ENCODE results near the gene LCE1C. TPM values are rescaled to one million over a fixed set of nuclear protein-coding genes. Genes with fewer than 3 reads are reported as not detected.

LCE1C gene
- total RNA-seq, 4 donors from 2014 or later: not detected

- no peak for TF ChIP-seq CTCF (IDR thresholded peaks at IDR 0.05; ENCODE audit: low read depth)
Observed at GRCh38 chr1:152760551-152761190, 45.8 kb downstream of the LCE1C start.

- no peak for TF ChIP-seq CTCF (IDR thresholded peaks at IDR 0.05; ENCODE audit: low read depth)
Observed at GRCh38 chr1:152759453-152760173, 46.8 kb downstream of the LCE1C start.

GRCh38 chr1:152758636-152759035 lies 47.8 kb downstream of the LCE1C start:
- TF ChIP-seq CTCF (IDR thresholded peaks at IDR 0.05; ENCODE audit: low read depth): no peak

GRCh38 chr1:152757747-152758146 lies 48.7 kb downstream of the LCE1C start, which contains the start of gene KPRP:
Gene KPRP, plus strand, starts transcription at chr1:152758025. Its CDS starts 1,564 bp downstream, at chr1:152759589.
- TF ChIP-seq CTCF (IDR thresholded peaks at IDR 0.05; ENCODE audit: low read depth): no peak

GRCh38 chr1:152756872-152757271 lies 49.6 kb downstream of the LCE1C start:
- TF ChIP-seq CTCF (IDR thresholded peaks at IDR 0.05; ENCODE audit: low read depth): no peak

Other genes with a start within 250 kb of the LCE1C start
- gene LCE3E, start 239.9 kb downstream of the LCE1C start, total RNA-seq: not detected
- not detected for gene LCE3D, start 226.1 kb downstream of the LCE1C start, total RNA-seq
- not detected for gene LCE3C, start 206.4 kb downstream of the LCE1C start, total RNA-seq
- gene LCE3B, start 192.8 kb downstream of the LCE1C start, total RNA-seq: not detected
- gene LCE3A, start 183.5 kb downstream of the LCE1C start, total RNA-seq: not detected
- gene LCE2D, start 143.3 kb downstream of the LCE1C start, total RNA-seq: not detected
- not detected for gene LCE2C, start 131.4 kb downstream of the LCE1C start, total RNA-seq
- gene LCE2B, start 120.5 kb downstream of the LCE1C start, total RNA-seq: not detected
- not detected for gene LCE2A, start 108.3 kb downstream of the LCE1C start, total RNA-seq
- gene LCE4A, start 98.5 kb downstream of the LCE1C start, total RNA-seq: not detected
- not detected for gene KPRP, start 48.6 kb downstream of the LCE1C start, total RNA-seq
- not detected for gene LCE1F, start 31.5 kb downstream of the LCE1C start, total RNA-seq
- not detected for gene LCE1E, start 20.4 kb downstream of the LCE1C start, total RNA-seq
- not detected for gene LCE1D, start 9.9 kb downstream of the LCE1C start, total RNA-seq
- not detected for gene LCE1B, start 5.3 kb upstream of the LCE1C start, total RNA-seq
- not detected for gene LCE1A, start 20.8 kb upstream of the LCE1C start, total RNA-seq
- not detected for gene LCE6A, start 36.2 kb upstream of the LCE1C start, total RNA-seq
- not detected for gene LCE7A, start 53.3 kb upstream of the LCE1C start, total RNA-seq
- not detected for gene SMCP, start 71.7 kb upstream of the LCE1C start, total RNA-seq
- not detected for gene IVL, start 101.9 kb upstream of the LCE1C start, total RNA-seq
- not detected for gene SPRR5, start 140.6 kb upstream of the LCE1C start, total RNA-seq
- not detected for gene SPRR4, start 164.0 kb upstream of the LCE1C start, total RNA-seq
- gene SPRR1A, start 177.4 kb upstream of the LCE1C start, total RNA-seq: not detected
- not detected for gene SPRR3, start 195.1 kb upstream of the LCE1C start, total RNA-seq
- not detected for gene SPRR1B, start 224.6 kb upstream of the LCE1C start, total RNA-seq
- not detected for gene SPRR2D, start 234.5 kb upstream of the LCE1C start, total RNA-seq

Measured in subcutaneous adipose tissue (tissue), 4 donors.